ENCODE data around the gene NUBPL. TPM values are rescaled to one million over a fixed set of nuclear protein-coding genes. Genes with fewer than 3 reads are reported as not detected.

Gene NUBPL
- total and polyA plus RNA-seq, 2 donors from 2014 or later, result 11.2 to 16.2 TPM

GRCh38 chr14:31568161-31568560 is 7.0 kb downstream of the NUBPL start:
- Histone ChIP-seq H3K4me3 (ENCODE audit: low read length in 3 of 3) (no peak overlapping the region), H3K9ac (ENCODE audit: low read length in 3 of 3) (no peak overlapping the region), H3K27me3 (ENCODE audit: control insufficient read depth, insufficient read depth, low read length) (no peaks in the 10 kb centered on the region), H3K4me1 (ENCODE audit: control insufficient read depth in 2 of 3, insufficient read depth in 2 of 3, low read depth in 1 of 3, low read length in 3 of 3) (peaks cover 0 to 4% (median 0%) of the 10 kb centered on the region in 3 donors), H3K27ac (ENCODE audit: low read depth in 2 of 2, low read length in 2 of 2) (peak overlapping the region in 1 of 2 donors; percentile 26), H3K36me3 (ENCODE audit: control insufficient read depth in 2 of 3, insufficient read depth in 3 of 3, low read length in 3 of 3) (no peaks in the 10 kb centered on the region), H3K9me3 (ENCODE audit: control insufficient read depth in 2 of 3, insufficient read depth in 1 of 3, low read length in 3 of 3) (no peaks in the 10 kb centered on the region)
- no peak for TF ChIP-seq CTCF (IDR thresholded peaks at IDR 0.05; ENCODE audit: borderline replicate concordance, extremely low read depth, insufficient read depth)
- FAIRE-seq (no peak), DNase-seq (no peak)
- intact Hi-C loops (cut with DNase I), result no loop called here

GRCh38 chr14:31568671-31569070 is 7.5 kb downstream of the NUBPL start:
- Histone ChIP-seq H3K27me3 (ENCODE audit: control insufficient read depth, insufficient read depth, low read length) (no peaks in the 10 kb centered on the region), H3K4me1 (ENCODE audit: control insufficient read depth in 2 of 3, insufficient read depth in 2 of 3, low read depth in 1 of 3, low read length in 3 of 3) (peaks cover 0 to 4% (median 0%) of the 10 kb centered on the region in 3 donors), H3K9ac (ENCODE audit: low read length in 3 of 3) (no peak overlapping the region), H3K9me3 (ENCODE audit: control insufficient read depth in 2 of 3, insufficient read depth in 1 of 3, low read length in 3 of 3) (no peaks in the 10 kb centered on the region), H3K36me3 (ENCODE audit: control insufficient read depth in 2 of 3, insufficient read depth in 3 of 3, low read length in 3 of 3) (no peaks in the 10 kb centered on the region), H3K4me3 (ENCODE audit: low read length in 3 of 3) (no peak overlapping the region), H3K27ac (ENCODE audit: low read depth in 2 of 2, low read length in 2 of 2) (no peak overlapping the region)
- intact Hi-C loops (cut with DNase I), result no loop called here
- FAIRE-seq (peak; percentile 54), DNase-seq (no peak)
- no peak for TF ChIP-seq CTCF (IDR thresholded peaks at IDR 0.05; ENCODE audit: borderline replicate concordance, extremely low read depth, insufficient read depth)

- no peak for TF ChIP-seq CTCF (IDR thresholded peaks at IDR 0.05; ENCODE audit: borderline replicate concordance, extremely low read depth, insufficient read depth)
- Histone ChIP-seq H3K4me3 (ENCODE audit: low read length in 3 of 3) (no peak overlapping the region), H3K27ac (ENCODE audit: low read depth in 2 of 2, low read length in 2 of 2) (no peak overlapping the region), H3K27me3 (ENCODE audit: control insufficient read depth, insufficient read depth, low read length) (no peaks in the 10 kb centered on the region), H3K4me1 (ENCODE audit: control insufficient read depth in 2 of 3, insufficient read depth in 2 of 3, low read depth in 1 of 3, low read length in 3 of 3) (peaks cover 0 to 6% (median 0%) of the 10 kb centered on the region in 3 donors), H3K9ac (ENCODE audit: low read length in 3 of 3) (no peak overlapping the region), H3K36me3 (ENCODE audit: control insufficient read depth in 2 of 3, insufficient read depth in 3 of 3, low read length in 3 of 3) (no peaks in the 10 kb centered on the region), H3K9me3 (ENCODE audit: control insufficient read depth in 2 of 3, insufficient read depth in 1 of 3, low read length in 3 of 3) (no peaks in the 10 kb centered on the region)
- intact Hi-C loops (cut with DNase I), result no loop called here
- FAIRE-seq, result no peak
- DNase-seq, result no peak
Measured at GRCh38 chr14:31572955-31573354, 11.8 kb downstream of the NUBPL start.

- Histone ChIP-seq H3K4me3 (ENCODE audit: low read length in 3 of 3) (no peak overlapping the region), H3K9me3 (ENCODE audit: control insufficient read depth in 2 of 3, insufficient read depth in 1 of 3, low read length in 3 of 3) (no peaks in the 10 kb centered on the region), H3K4me1 (ENCODE audit: control insufficient read depth in 2 of 3, insufficient read depth in 2 of 3, low read depth in 1 of 3, low read length in 3 of 3) (peaks cover 0 to 3% (median 0%) of the 10 kb centered on the region in 3 donors), H3K27me3 (ENCODE audit: control insufficient read depth, insufficient read depth, low read length) (no peaks in the 10 kb centered on the region), H3K27ac (ENCODE audit: low read depth in 2 of 2, low read length in 2 of 2) (no peak overlapping the region), H3K36me3 (ENCODE audit: control insufficient read depth in 2 of 3, insufficient read depth in 3 of 3, low read length in 3 of 3) (no peaks in the 10 kb centered on the region), H3K9ac (ENCODE audit: low read length in 3 of 3) (no peak overlapping the region)
- no peak for TF ChIP-seq CTCF (IDR thresholded peaks at IDR 0.05; ENCODE audit: borderline replicate concordance, extremely low read depth, insufficient read depth)
- FAIRE-seq (no peak), DNase-seq (no peak)
- intact Hi-C loops (cut with DNase I), result no loop called here
Measured at GRCh38 chr14:31576949-31577348, 15.7 kb downstream of the NUBPL start.

Data from kidney (tissue), 14 donors.